ENCODE results near the gene SERP1.

The SERP1 gene

DNA sequence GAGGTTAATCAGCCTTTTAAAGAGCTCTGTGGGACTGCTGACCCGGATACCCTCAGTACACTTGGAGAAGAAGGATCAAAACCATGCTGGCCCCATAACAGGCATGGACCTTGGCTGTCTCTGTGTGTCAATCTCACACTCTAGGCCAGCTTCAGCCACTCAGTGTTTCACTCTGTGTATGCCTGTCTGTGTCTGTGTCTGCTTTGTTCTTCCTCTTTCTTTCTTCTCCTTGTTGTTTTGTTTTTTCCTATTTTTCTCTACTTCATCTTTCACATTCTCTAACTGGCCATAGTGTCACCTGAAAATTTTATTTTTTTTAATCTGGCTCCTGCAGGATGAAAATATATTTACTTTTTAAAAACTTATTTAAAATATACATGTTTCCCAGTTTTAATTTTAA is 51.1 kb downstream of the SERP1 start:
- Histone ChIP-seq H3K4me3 (ENCODE audit: low read depth, low read length) (no peak overlapping the region), H3K9ac (no peak overlapping the region)

GRCh38 chr3:150494411-150494977 is 51.8 kb downstream of the SERP1 start:
- no peak for TF ChIP-seq CTCF (IDR thresholded peaks at IDR 0.05)
- H3K27ac ChIP-seq: no peak overlapping the region
- H3K79me2 ChIP-seq: no peaks in the 10 kb centered on the region
- H2AFZ ChIP-seq: no peak overlapping the region
- no peaks in the 10 kb centered on the region for H3K36me3 ChIP-seq (ENCODE audit: control insufficient read depth, insufficient read depth, low read length)
- no peaks in the 10 kb centered on the region for H3K4me1 ChIP-seq
- H3K4me3 ChIP-seq (ENCODE audit: low read depth, low read length): no peak overlapping the region
- no peaks in the 10 kb centered on the region for H3K27me3 ChIP-seq (ENCODE audit: control insufficient read depth, insufficient read depth, low read length)
- no peak overlapping the region for H3K4me2 ChIP-seq (ENCODE audit: low read length)
- H3K9me3 ChIP-seq (ENCODE audit: control insufficient read depth, low read length): no peaks in the 10 kb centered on the region
- no peak overlapping the region for H3K9ac ChIP-seq

More for the DNA sequence above, 51.1 kb downstream of the SERP1 start:
- no peaks in the 10 kb centered on the region for H3K79me2 ChIP-seq
- H3K4me1 ChIP-seq: no peaks in the 10 kb centered on the region
- H3K9me3 ChIP-seq (ENCODE audit: control insufficient read depth, low read length): no peaks in the 10 kb centered on the region
- no peaks in the 10 kb centered on the region for H3K36me3 ChIP-seq (ENCODE audit: control insufficient read depth, insufficient read depth, low read length)
- no peak overlapping the region for H2AFZ ChIP-seq
- no peaks in the 10 kb centered on the region for H3K27me3 ChIP-seq (ENCODE audit: control insufficient read depth, insufficient read depth, low read length)
- no peak overlapping the region for H3K27ac ChIP-seq
- no peak for TF ChIP-seq CTCF (IDR thresholded peaks at IDR 0.05)
- no peak overlapping the region for H3K4me2 ChIP-seq (ENCODE audit: low read length)
